IPS DF 6.9 (cell line): ENCODE measurements around the gene SLC24A5.
A peak's percentile ranks its signal among the peaks of the same experiment; 100 is the strongest.

Source experiments
- DNase-seq: peaks from one replicate; pipeline ENCODE4 v3.0.0-alpha.2; 2013; ENCODE audit warnings: low read depth, low spot score
- H3K27ac ChIP-seq: one replicate; pipeline ENCODE4 v1.5.1; 2013; ENCODE audit warnings: low read length, control low read depth
- H3K27me3 ChIP-seq: 2 replicates; pipeline ENCODE4 v1.6.1; 2013; ENCODE audit warnings: mild to moderate bottlenecking, low read length; ENCODE audit not compliant: control insufficient read depth, insufficient read depth
- H3K36me3 ChIP-seq: 2 replicates; pipeline ENCODE4 v1.6.1; 2013; ENCODE audit warnings: low read length; ENCODE audit not compliant: control insufficient read depth, insufficient read depth
- H3K4me1 ChIP-seq: 2 replicates; pipeline ENCODE4 v1.6.1; 2013; ENCODE audit warnings: low read length; ENCODE audit not compliant: control insufficient read depth, insufficient read depth
- H3K4me3 ChIP-seq: 2 replicates; pipeline ENCODE4 v1.5.1; 2013; ENCODE audit warnings: mild to moderate bottlenecking, low read length
- H3K9me3 ChIP-seq: 2 replicates; pipeline ENCODE4 v1.6.1; 2013; ENCODE audit warnings: low read length, inconsistent platforms; ENCODE audit not compliant: control insufficient read depth, insufficient read depth
- WGBS: extraction: QIAGEN DNeasy Blood & Tissue Kit; methylation state at CpG from one replicate; pipeline ENCODE4 v1.1.7; 2013; ENCODE audit warnings: mixed read lengths, missing lambda C conversion rate; ENCODE audit not compliant: insufficient read length, insufficient coverage; 5-methylcytosine and 5-hydroxymethylcytosine counted together

Gene SLC24A5

GRCh38 chr15:48149858-48150257 lies 29.1 kb downstream of the SLC24A5 start:
- Histone ChIP-seq H3K36me3 (no peaks in the 10 kb centered on the region; the same call in 1 of the 2 replicates), H3K27ac (no peak overlapping the region), H3K27me3 (no peaks in the 10 kb centered on the region), H3K4me3 (no peak overlapping the region), H3K4me1 (no peaks in the 10 kb centered on the region), H3K9me3 (no peaks in the 10 kb centered on the region)
- no peak for DNase-seq
- no CpG with 5 or more reads among the region's 4 CpGs for WGBS

- no CpG with 5 or more reads among the region's 2 CpGs for WGBS
- Histone ChIP-seq H3K4me1 (no peaks in the 10 kb centered on the region), H3K27ac (no peak overlapping the region), H3K9me3 (no peaks in the 10 kb centered on the region), H3K4me3 (no peak overlapping the region), H3K36me3 (no peaks in the 10 kb centered on the region; the same call in 1 of the 2 replicates), H3K27me3 (no peaks in the 10 kb centered on the region)
- no peak for DNase-seq
These were observed 32.7 kb downstream of the SLC24A5 start for GRCh38 chr15:48153526-48153925.

- WGBS, result no CpG with 5 or more reads among the region's 3 CpGs
- H3K27ac ChIP-seq, result no peak overlapping the region
- H3K9me3 ChIP-seq, result no peaks in the 10 kb centered on the region
- H3K36me3 ChIP-seq, result no peaks in the 10 kb centered on the region
- H3K27me3 ChIP-seq, result no peaks in the 10 kb centered on the region
- no peaks in the 10 kb centered on the region for H3K4me1 ChIP-seq
- DNase-seq, result no peak
- H3K4me3 ChIP-seq, result no peak overlapping the region
These were observed 47.8 kb downstream of the SLC24A5 start for GRCh38 chr15:48168616-48169015.

- H3K9me3 ChIP-seq, result no peaks in the 10 kb centered on the region
- H3K27ac ChIP-seq, result no peak overlapping the region
- no peak overlapping the region for H3K4me3 ChIP-seq
- no peaks in the 10 kb centered on the region for H3K27me3 ChIP-seq
- no peaks in the 10 kb centered on the region for H3K36me3 ChIP-seq
- WGBS, result no CpG with 5 or more reads among the region's 1 CpG
- no peak for DNase-seq
- no peaks in the 10 kb centered on the region for H3K4me1 ChIP-seq
These were observed 50.2 kb downstream of the SLC24A5 start for GRCh38 chr15:48170981-48171380.

GRCh38 chr15:48175126-48175525 lies 54.3 kb downstream of the SLC24A5 start:
- no CpG with 5 or more reads among the region's 3 CpGs for WGBS
- Histone ChIP-seq H3K9me3 (no peaks in the 10 kb centered on the region), H3K4me1 (no peaks in the 10 kb centered on the region)

GRCh38 chr15:48176112-48176511 lies 55.3 kb downstream of the SLC24A5 start:
- Histone ChIP-seq H3K27me3 (no peaks in the 10 kb centered on the region), H3K27ac (no peak overlapping the region), H3K4me3 (no peak overlapping the region), H3K4me1 (no peaks in the 10 kb centered on the region), H3K9me3 (no peaks in the 10 kb centered on the region), H3K36me3 (no peaks in the 10 kb centered on the region)
- WGBS, result no CpG with 5 or more reads among the region's 4 CpGs
- no peak for DNase-seq

More at GRCh38 chr15:48175126-48175525, 54.3 kb downstream of the SLC24A5 start:
- H3K27ac ChIP-seq, result no peak overlapping the region
- H3K36me3 ChIP-seq, result no peaks in the 10 kb centered on the region
- DNase-seq, result no peak
- H3K4me3 ChIP-seq, result no peak overlapping the region
- H3K27me3 ChIP-seq, result no peaks in the 10 kb centered on the region

GRCh38 chr15:48176957-48177356 lies 56.2 kb downstream of the SLC24A5 start:
- Histone ChIP-seq H3K4me1 (no peaks in the 10 kb centered on the region), H3K27me3 (no peaks in the 10 kb centered on the region), H3K9me3 (no peaks in the 10 kb centered on the region), H3K36me3 (no peaks in the 10 kb centered on the region), H3K4me3 (peak overlapping the region; percentile 99; the same call in 1 of the 2 replicates), H3K27ac (no peak overlapping the region)
- no peak for DNase-seq
- WGBS, result no CpG with 5 or more reads among the region's 2 CpGs

- H3K36me3 ChIP-seq, result no peaks in the 10 kb centered on the region
- no peaks in the 10 kb centered on the region for H3K27me3 ChIP-seq
- no peaks in the 10 kb centered on the region for H3K4me1 ChIP-seq
- H3K27ac ChIP-seq, result no peak overlapping the region
- H3K4me3 ChIP-seq, result peak overlapping the region; percentile 99; the same call in 1 of the 2 replicates
- H3K9me3 ChIP-seq, result no peaks in the 10 kb centered on the region
- WGBS, result no CpG with 5 or more reads among the region's 10 CpGs
- DNase-seq, result no peak
These were observed 56.6 kb downstream of the SLC24A5 start for GRCh38 chr15:48177383-48177765.

- Histone ChIP-seq H3K9me3 (no peaks in the 10 kb centered on the region), H3K27me3 (no peaks in the 10 kb centered on the region), H3K27ac (no peak within 1 kb of the TSS), H3K4me3 (peak within 1 kb of the TSS; percentile 99), H3K36me3 (no peaks in the 10 kb centered on the region), H3K4me1 (no peaks in the 10 kb centered on the region)
- no CpG with 5 or more reads among the region's 71 CpGs for WGBS
- peak; percentile 55 for DNase-seq
These were observed 57.2 kb downstream of the SLC24A5 start, which contains the start of gene MYEF2 for GRCh38 chr15:48177766-48178647. Gene MYEF2, minus strand, starts transcription at chr15:48178295. Its CDS starts 58 bp downstream, at chr15:48178237.

GRCh38 chr15:48178648-48178931 lies 57.8 kb downstream of the SLC24A5 start:
- WGBS, result no CpG with 5 or more reads among the region's 1 CpG
- no peak overlapping the region for H3K27ac ChIP-seq
- H3K9me3 ChIP-seq, result no peaks in the 10 kb centered on the region
- no peak for DNase-seq
- H3K4me3 ChIP-seq, result peak overlapping the region; percentile 55; the same call in 1 of the 2 replicates
- no peaks in the 10 kb centered on the region for H3K36me3 ChIP-seq
- H3K27me3 ChIP-seq, result no peaks in the 10 kb centered on the region
- no peaks in the 10 kb centered on the region for H3K4me1 ChIP-seq

- no peaks in the 10 kb centered on the region for H3K36me3 ChIP-seq
- H3K27me3 ChIP-seq, result no peaks in the 10 kb centered on the region
- H3K27ac ChIP-seq, result no peak overlapping the region
- no peak for DNase-seq
- no peaks in the 10 kb centered on the region for H3K4me1 ChIP-seq
- WGBS, result no CpG with 5 or more reads among the region's 2 CpGs
- no peaks in the 10 kb centered on the region for H3K9me3 ChIP-seq
- H3K4me3 ChIP-seq, result no peak overlapping the region
These were observed 62.0 kb downstream of the SLC24A5 start for GRCh38 chr15:48182749-48183148.
